GM19455 (cell line): ENCODE measurements around the gene KLF15.

ENCODE experiments used
- ATAC-seq: cut with Tn5 transposase; IDR thresholded peaks from one replicate; pipeline ENCODE4 v1.9.1; 2021; ENCODE audit not compliant: unreplicated experiment

The KLF15 gene

DNA sequence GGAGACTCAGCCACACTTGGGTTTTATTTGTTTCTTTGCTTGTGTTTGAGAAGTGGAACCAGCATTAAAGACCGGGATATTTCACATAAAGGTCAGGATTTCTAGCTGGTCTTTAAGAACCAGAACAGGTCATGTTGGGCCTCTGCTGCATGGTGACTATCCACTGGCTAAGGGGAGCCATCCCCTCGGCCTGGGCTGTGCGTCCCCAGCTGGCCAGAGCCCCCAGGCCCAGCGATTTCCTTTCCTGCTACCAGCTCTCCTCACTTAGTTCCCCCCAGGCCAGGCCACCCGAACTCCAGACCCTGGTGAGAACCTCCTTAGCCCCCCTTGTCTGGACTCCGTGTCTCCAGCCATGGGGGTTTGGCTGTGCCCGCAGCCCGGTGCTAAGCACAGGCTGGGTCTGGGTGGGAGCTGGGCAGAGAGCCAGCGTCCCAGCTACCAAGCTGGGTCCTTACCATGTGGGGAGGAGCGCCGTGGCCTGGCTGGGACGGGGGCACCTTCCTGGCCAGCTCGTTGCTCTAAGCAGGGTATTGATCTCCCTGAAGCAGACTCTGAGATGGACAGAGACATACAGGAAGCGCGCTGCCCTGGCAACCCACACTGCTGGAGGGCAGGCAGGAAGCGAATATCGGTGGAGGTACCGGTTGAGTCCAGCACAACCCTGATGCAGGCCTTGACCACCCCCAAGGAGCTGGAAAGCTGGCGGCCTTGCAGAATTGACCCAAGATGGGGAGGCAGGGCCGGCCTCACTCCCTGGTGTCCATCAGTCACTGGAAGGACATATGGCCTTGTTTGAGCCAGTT lies 49.4 kb downstream of the KLF15 start:
- no peak for ATAC-seq

GRCh38 chr3:126306888-126307482 lies 50.2 kb downstream of the KLF15 start:
- no peak for ATAC-seq

DNA sequence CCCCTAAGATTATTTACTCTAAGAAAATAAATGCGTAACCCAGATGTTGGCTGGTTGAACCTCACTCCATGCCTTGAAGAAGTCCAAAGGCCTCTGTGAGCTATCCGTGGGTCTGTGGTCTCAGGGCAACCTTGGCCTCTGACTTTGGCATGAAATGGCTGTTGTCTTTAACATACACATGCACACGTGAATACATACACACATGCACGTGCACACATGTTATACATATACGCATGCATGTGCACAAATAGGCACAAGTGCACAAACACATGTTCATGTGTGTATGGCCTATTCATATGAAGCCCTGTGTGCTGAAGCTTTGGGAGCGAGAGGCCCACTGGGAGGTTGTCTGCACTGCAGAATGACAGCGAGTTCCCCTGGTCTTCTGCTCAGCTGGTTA lies 50.8 kb downstream of the KLF15 start:
- no peak for ATAC-seq

- no peak for ATAC-seq
Observed at GRCh38 chr3:126305427-126305826, 51.8 kb downstream of the KLF15 start.

GRCh38 chr3:126304704-126305103 lies 52.5 kb downstream of the KLF15 start:
- no peak for ATAC-seq

DNA sequence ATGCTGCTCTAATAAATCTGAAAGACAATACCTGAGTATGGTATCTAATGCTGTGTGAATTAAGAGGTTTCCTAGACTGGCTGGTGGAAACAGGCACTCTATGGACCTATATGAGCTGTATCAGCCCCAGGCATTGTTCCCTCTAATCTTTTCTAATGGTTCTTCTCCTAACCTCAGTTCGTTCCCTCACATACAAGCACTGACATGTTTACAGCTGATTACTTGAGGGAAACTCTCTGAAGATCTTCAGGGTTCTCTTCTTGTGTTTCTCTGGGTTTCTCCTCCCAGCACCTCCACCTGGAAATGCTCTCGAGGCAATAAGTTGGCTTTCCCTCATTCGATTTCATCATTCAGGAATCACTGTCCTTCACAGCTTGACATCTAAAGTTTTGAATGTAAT lies 52.9 kb downstream of the KLF15 start:
- ATAC-seq, result no peak

GRCh38 chr3:126303272-126303671 lies 53.9 kb downstream of the KLF15 start:
- ATAC-seq, result no peak

- ATAC-seq, result no peak
Observed at GRCh38 chr3:126300761-126301481, 56.3 kb downstream of the KLF15 start.

DNA sequence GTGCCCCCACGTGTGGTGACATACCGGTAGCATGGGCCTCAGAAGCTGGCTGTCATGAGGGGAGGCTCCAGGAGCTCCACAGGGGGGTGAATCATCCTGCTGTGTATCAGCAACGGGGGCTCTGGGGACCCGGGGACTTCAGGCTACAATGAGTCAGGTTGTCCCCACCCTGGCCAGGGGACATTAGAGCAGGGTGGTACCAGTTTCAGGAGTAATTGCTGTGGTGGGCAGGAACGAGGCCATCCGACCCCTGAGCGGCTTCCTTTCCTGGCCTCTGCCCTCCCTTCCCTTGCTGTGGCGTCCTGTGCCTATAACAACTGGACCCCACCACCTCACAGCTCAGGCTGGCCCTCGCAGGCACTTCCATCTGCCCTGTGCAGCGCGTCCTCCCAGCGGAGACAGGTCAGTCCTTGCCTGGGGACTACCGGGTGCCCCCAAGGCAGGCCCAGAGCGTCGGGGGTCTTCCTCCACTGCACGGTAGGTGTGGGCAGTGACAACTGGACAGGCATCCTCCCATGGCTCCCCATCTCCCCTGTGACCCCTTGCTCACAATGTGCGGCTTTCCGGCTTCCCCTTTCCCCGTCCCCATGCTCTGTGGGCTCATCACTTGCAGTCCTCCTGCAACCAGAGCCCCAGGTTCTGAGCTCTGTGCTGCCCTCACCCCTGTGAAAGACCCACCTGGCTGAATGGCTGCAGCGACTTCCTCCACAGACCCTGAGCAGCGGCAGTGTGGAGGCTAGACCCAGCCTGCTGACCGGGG lies 57.0 kb downstream of the KLF15 start:
- no peak for ATAC-seq

- ATAC-seq, result no peak
Observed at GRCh38 chr3:126295407-126295939, 61.7 kb downstream of the KLF15 start.

DNA sequence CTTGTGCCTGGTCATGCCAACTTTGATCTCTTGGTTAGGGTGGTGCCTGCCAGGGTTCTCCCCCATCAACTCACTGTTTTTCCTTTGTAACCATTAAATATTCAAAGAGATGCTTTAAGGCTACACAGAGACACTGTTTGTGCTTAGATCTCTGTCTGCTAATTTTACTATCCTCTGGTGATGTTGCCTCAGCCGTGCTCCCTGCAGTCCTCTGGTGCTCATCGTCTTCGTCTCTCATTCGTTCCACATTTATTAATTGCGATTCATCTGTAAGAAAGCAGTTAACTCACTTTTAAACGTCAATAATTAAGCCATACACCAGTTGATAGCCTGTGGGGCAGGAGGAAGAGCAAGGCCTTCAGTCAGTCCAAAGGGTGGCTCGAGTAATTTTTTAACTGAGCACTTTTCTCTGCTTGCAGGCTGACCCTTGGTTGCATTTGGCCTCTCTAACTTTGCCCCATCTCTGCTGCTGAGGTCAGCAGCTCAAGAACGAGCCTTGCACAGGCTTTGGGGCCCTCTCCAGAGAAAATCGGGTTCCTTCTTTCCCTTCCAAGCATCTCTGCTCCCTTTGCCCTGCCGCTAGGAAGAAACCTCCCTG lies 62.9 kb downstream of the KLF15 start:
- ATAC-seq, result no peak

DNA sequence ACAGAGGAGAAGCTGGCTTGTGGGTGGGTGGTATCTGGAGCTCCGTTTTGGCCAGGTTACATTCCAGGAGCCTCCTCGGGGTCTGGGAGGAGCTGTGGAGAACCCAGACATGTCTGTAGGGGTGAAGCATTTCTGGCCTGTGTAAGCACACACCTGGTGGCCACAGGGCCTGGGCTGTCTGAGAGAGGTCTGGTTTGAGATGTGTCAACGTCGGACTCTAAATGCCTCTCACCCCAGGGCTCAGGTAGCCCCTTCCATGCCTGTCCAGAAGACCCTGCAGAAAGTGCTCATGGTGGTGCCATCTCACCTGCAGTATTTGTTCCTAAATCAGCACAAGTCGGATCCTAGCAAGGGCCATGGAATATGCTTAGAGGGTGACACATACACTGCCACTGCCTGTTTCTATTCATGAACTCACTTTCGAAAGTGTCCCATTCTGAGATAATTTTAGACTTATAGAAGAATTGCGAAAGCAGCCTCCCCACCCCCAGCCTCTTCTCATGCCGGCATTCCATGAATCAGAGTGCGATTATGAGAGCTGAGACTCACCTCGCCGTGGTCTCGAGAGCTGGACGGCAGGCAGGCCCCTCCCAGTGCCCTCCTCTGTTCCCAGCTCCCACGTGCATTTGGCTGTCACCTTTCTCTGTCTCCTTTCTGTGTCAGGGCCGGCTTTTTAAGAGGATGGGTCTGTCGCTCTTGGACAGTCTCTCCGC lies 63.7 kb downstream of the KLF15 start:
- ATAC-seq, result no peak
